NK-92 treated with Interleukin-12 subunit alpha and Interleukin-12 subunit beta, amount 100 ng/mL, for 24 hours (cell line): ENCODE results near the gene MYCBP.
"Not testable (repeated sequence)": the region's sequence is repeated elsewhere in the genome, so short reads cannot be mapped to it uniquely, and the experiment has no call there.

ENCODE experiments used
- DNase-seq: peaks from one replicate; lab custom pipeline; 2025; lab: John Stamatoyannopoulos, UW

Gene MYCBP

DNA sequence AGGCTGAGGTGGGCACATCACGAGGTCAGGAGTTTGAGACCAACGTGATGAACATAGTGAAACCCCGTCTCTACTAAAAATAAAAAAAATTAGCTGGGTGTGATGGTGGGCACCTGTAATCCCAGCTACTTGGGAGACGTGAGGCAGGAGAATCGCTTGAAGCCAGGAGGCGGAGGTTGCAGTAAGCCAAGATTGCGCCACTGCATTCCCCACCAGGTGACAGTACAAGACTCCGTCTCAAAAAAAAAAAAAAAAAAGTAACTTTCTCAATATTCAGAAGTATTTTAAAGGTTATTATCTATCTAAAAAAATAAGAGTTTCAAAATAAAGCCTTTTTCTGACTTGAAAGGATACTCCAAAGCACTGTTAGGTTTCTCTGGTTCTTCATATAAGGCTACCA lies 5.9 kb downstream of the MYCBP start:
- DNase-seq = no peak

DNA sequence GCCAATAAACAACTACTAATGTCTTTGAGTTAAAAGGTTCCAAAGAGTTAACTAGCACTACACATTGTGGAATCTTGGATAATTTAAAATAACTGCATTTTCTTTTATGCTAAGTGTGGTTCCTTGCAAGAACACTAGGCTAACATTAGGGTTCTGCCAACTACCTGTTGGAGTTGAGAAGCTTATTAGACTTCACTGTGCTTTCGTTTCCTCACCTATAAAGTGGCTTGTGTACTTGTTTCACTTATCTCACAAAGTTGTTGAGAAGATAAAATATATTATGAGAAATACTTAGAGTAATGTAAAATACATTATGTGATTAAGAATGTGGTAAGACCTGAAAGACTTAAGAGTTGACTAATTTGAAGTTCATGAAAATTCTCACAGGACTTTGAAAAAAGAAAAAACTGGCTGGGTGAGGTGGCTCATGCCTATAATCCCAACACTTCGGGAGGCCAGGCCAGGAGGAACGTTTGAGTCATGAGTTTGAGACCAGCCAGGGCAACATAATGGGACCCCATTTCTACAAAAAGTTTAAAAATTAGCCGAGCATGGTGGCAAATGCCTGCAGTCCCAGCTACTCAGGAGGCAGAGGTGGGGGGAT lies 7.9 kb downstream of the MYCBP start:
- no peak for DNase-seq

DNA sequence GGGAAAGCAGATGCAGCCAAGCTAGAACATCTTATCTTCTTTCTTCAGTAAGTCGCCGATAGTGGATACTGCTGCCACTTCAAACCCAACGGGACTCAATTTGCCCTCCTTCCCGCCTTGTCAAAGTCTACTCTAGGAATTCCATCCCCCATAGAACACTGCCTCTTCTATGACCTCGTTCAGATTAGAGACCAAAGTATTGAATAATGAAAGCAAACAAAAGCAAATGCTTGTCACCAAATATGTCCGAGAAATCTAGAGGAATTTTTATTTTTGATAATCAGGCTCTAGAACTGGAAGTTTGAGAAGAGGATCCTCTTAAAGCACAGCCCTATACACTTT lies 12.7 kb downstream of the MYCBP start:
- DNase-seq = no peak

DNA sequence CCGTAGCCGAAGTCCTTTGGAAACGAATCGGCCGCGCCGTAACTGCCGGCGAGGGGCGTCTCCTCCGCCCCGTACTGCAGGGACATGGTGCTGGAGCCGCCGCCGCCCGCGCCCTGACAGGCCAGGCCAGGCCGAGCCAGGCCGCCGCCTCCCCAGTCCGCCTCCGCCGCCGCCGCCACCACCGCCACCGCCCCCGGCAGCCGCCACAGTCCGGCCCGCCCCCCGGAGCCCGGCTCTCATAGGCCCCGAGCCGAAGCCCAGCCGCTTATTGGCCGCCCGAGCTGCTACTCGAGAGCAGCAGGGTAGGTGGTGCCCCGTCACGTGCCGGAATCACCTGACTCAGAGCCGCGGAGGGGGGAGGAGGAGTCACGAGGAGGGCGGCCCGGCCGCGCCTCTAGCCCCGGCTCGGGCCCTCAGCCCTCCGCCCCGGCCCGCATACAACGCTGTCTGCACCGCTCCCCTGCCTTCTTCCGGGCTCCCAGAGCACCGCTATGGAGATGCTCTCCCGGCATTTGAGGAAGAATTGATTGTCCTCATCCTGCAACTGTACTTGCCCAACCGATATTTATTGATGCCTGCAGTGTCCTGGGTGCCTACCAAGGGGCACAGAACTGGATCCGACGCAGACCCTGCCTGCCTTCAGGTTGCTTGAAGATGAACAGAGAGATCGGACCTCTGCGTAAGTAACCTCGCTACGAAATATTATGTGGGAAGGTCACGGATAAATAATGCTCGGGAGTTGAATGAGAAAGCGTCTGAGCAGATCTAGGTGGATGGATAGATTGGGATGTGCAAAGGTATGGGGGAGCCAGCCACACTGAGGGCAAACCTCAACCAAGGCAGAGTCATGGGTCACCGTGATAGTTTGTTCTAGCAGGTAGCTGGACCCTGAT lies 13.3 kb downstream of the MYCBP start, which contains the start of gene RRAGC:
RRAGC (minus strand) TSS at position 212 of the 893 bp plus-strand sequence; CDS start at position 86, 126 bp downstream.
- peak; percentile 99 for DNase-seq

DNA sequence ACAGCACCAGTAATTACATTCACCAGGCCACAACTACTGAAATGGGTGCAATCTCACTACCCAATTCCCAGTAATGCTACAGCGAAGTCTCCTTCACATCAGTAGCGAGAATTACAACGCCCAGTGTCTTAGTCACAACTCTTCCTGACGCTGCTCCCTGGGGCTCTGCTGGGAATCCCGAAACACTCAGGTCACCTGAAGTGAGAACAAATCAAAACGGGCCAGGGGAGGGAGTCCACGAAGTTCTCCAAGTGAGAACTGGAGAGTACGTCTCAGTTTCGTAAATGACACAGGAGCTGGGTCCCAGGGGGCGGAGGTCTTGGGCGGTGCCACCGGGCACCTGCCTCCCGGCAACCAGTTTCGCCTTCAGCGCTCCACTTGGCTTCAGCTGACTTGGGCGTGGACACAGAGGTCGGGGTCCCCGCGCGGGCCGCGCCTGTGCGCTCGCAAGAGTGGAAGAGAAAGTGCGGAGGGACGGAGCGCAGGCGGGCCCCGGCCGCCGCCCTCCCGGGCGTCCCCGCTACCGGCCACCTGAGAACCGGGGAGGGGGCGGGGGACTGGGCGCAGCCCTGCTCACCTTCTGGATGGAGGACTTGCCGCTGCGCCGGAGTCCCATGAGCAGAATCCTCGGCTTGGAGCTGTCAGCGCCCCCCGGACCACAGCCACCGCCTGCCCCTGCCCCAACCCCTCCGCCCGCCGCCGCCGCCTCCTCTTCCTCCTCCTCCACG lies 14.2 kb downstream of the MYCBP start:
- no peak for DNase-seq

DNA sequence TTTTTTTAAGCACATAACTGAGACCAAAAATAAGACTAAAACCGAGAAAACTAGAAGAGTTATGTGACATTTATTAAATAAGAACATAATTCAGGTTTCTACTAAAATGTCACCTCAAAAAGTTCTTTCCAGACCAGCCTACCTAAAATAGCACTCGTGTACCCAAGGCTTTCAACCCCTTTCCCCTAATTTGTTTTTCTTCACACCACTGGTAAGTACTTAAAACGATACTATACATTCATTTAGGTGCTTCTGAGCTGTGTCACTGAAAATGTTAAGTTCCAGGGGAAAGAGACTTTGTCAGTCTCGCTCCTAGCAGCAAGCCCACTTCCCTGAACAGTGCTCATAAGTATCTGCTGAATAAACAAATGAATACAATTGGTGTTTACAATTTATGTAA lies 20.4 kb downstream of the MYCBP start:
- no peak for DNase-seq

DNA sequence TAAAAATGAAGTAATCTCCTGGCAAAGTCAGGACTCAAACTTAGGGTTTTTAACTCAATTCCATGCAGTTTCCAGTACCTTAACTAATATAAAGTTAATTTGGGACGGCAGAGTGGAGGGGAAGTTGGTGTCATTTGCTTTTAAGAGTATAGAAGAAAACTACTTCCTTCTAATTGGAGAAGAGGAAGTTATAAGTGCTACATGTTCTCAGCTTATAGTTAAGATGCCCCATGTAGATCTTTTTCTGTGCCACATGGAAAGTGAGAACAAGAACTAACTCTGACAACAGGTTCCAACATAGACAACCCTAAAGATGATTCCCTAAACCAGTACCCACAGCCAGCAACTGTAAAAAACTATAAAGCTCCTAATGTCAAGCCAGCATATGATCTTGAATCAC lies 25.1 kb downstream of the MYCBP start:
- no peak for DNase-seq

DNA sequence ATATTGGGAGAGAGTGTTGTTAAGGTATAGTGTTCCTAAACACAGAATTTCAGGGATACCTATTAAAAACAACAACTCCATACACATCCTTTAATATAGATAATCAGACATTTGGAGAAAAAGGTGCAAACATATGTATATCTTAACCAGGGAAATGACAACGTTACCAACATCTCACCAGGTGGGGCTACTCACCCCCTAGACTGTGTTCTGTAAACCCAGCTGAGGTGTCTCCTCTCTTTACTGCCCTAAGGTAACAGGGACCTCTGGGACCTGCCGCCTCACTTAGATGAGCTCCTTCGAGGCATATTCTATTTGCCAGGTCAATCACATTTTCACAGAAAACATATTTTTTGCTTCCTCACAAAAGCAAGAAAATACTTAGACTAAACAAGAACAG lies 26.9 kb downstream of the MYCBP start:
- DNase-seq = no peak

DNA sequence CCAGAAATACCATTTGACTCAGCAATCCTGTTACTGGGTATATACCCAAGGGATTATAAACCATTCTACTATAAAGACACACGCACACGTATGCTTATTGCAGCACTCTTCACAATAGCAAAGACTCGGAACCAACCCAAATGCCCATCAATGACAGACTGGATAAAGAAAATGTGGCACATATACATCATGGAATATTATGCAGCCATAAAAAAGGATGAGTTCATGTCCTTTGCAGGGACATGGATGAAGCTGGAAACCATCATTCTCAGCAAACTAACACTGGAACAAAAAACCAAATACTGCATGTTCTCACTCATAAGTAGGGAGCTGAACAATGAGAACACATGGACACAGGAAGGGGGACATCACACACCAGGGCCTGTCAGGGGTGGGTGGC lies 28.1 kb downstream of the MYCBP start:
- DNase-seq = not testable (repeated sequence)

DNA sequence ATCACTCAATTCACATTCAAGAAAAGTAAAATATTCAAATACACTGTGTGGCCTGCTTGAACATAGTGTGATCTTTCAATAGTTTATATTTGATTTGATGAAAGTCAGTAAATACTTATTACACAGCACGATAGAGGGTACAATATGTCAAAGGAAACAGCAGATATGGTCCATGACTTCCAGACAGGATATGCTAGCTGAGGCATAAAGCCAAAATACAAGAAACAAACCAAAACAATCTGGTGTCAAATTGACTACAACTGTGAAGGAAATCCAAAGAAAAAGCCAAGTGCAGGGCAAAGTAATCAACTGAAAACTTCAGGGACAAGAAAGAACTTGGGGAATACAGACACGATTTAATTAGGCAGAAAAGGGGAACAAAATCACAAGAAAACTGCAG lies 32.9 kb downstream of the MYCBP start:
- no peak for DNase-seq

DNA sequence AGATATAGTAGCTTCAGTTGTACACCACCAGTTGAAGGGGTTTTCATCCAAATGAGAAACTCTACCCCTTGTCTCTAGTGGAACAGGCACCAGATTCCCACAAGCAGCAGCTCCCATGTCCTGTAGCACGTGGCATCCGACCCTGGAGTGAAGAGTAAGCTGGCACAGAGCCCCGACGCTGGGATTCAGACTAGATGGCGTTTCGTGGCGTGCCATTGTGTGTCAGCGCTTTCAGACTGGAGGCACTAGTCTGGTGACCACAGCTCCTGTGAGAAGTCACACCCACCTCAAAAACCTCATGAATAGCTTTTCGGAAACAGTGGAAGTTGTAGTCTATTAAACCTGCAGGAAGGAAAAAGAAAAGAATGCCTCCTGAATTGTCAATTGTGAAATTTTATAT lies 33.8 kb downstream of the MYCBP start:
- no peak for DNase-seq

DNA sequence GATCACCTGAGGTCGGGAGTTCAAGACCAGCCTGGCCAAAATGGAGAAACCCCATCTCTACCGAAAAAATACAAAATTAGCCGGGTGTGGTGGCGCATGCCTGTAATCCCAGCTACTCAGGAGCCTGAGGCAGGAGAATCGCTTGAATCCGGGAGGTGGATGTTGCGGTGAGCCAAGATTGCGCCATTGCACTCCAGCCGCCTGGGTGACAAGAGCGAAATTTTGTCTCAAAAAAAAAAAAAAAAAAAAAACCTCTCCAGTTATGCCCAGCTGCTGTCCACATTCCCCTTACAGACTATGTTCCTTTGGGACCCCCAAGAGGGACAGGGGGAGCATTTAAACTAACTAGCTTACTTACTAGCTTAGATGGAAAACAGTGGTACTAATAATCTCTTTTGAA lies 36.8 kb downstream of the MYCBP start:
- not testable (repeated sequence) for DNase-seq

DNA sequence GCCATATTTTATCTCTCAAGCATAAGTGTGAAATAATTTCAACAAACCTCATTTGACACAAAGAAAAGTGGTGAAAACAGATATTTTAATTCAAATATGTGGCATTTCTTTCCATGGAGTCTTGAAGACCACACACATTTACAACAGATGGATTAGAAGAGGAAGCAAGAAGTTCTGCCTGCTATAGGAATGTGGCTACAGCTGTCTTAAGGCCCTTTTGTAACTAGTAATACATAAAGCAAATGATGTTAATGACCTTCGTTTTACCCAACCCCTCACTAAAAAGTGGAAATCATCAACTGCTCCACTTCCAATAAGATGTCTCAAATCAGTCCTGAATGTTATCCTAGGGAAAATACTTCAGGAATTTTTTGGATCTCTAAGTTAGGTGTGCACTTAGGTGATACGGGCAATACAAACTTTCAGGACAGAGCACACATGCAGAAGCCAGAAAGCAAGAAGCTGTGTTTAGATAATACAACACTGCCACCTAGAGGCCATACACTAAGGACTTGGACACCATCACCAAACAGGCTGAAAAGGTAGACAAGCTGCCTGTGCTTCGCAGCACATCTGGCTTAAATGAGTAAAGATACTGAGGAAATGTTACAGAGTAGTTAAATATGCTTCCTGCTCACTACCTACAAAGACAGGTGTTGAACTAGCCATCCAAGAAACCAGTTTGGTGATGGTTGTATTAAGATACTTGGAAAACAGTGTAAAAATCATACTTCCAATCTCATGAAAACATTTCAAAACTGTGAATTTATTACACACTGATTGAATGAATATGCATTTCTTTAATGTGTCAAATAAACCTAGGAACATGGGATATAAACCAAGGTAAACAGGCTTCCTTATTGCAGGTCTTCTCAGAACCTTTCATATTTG lies 38.0 kb downstream of the MYCBP start:
- DNase-seq = peak; percentile 24

DNA sequence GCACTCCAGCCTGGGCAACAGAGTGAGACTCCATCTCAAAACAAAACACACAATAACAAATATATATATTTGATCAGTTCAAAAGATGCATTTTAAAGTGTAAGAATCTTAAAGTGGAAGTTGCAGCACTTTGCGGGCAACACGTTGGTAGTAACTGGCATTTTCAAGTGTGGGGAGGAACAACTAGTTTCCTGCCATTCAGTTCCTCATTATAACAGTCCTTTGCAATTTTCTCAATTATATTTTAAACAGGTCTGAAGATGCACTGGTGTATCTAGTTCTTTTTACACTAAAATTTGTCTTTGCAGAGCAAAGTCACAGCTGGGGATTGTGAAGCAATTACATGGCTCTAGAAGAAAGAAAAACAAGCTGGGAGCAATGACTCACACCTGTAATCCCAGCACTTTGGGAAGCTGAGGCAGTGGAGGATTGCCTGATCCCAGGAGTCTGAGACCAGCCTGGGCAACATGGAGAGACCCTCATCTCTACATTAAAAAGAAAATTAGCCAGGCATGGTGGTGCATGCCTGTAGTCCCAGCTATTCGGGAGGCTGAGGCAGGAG lies 38.8 kb downstream of the MYCBP start:
- DNase-seq = no peak

DNA sequence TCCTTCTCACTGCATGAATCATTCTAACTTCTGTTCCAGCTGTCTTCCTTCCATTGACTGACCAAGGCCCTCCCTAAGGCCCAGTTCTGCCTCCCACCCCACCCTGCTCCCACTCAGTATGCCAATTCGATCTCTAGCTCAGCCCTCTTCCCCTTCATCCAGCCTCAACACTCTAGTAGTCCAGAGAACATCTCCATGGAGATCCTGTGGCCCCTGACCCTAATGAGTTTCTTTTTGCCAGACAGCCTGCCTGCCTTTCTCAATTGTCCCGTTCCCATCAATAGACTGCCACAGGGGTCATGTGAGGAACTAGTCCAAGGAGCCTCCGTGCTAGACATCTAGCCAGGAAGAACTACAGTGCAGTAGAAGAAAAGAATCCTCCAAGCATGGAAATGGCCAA lies 40.0 kb downstream of the MYCBP start:
- no peak for DNase-seq

DNA sequence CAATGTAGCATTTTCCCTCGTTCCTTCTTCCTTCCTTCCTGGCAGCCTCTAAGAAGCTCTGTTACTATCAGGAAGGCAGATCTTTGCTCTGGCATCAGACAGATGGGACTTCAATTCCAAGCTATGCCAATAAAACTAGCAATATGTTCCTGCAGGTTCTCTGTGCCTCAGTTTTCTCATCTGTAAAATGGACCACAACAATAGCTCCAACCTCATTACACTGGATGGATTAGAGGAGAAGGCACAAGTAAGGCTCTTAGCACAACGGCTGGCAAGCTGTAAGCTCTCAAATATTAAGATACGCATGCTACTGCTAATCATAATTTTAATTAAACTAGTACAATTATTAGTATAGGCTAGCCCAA lies 40.8 kb downstream of the MYCBP start:
- DNase-seq = no peak

DNA sequence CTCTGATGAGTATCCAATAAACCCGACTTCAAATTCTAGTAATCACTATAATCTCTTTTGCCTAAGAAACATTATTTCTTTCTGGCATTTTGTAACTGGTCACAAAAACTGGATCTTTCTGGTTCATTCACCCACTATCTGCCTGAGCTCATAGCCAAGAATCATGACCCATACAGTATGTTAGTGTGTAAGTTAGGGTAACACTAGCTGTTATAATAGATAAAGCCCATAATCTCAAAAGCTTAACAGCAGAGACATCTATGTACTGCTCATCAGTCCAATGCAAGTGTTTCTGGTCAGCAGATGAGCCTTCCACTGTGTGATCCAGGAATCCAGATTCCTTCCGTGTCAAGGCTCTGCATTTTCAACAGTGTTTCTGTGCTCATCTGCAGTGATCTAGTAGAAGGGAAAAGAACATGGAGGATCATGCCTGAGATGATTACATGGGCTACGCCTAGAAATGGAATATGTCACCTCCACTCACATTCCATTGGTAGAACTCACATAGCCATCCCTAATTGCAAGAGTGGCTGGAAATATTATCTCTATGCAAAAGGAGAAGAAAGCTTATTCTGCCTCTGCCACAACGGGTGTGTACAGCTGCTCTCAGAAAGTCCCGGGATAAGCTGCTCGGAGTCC lies 41.3 kb downstream of the MYCBP start:
- DNase-seq = no peak

DNA sequence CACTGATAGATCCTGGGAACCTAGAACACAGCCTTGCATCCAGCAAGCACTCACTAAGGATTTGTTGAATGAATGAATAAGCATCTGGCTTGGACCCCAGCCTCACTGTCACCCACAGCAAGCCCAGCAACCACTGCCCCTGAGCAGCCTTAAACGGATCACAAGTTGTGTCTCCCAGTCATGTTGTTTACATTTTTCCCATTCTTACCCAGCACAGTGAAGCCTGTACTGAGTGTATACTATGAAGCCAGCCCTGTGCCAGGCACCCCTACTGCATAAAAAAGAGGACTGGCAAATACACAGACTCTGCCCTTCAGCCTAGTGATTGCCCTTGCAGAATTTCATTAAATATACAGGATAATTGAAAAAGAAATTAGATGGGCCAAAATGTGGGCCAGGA lies 43.8 kb downstream of the MYCBP start:
- no peak for DNase-seq

DNA sequence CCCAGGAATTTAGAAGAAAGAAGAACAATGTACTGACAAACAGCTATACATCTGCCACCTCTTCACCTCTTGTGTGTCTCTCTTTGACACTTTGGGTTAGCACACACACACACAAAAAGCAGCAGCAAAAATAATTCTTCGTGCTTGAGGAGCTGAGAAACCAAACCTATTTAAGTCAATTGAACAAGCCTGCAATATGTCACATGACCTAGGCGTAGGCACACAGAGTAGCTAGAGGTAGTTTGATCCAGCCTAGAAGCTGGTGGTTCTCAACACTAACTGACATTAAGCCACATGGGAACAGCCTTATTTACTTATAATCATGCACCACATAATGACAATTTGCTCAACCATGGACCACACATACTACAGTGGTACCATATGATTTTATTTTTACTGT lies 45.8 kb downstream of the MYCBP start:
- DNase-seq = no peak

DNA sequence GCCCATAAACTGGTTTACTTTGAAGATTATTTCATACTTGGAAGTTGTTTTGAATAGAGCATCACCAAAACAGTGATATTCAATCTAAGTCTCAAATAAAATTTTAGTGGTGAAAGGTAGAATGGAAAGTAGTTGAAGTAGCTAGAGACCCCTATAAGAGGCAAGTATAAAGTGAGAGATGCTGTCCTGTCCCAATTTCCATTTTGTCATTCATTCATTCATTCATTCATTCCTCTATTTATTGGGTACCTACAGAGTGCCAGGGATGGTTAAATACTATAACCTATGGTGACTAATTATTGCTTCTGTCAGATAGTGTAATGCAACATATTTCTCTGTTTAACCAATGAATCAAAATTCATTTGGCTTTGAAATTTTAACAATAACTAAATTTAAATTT lies 46.3 kb downstream of the MYCBP start:
- no peak for DNase-seq

DNA sequence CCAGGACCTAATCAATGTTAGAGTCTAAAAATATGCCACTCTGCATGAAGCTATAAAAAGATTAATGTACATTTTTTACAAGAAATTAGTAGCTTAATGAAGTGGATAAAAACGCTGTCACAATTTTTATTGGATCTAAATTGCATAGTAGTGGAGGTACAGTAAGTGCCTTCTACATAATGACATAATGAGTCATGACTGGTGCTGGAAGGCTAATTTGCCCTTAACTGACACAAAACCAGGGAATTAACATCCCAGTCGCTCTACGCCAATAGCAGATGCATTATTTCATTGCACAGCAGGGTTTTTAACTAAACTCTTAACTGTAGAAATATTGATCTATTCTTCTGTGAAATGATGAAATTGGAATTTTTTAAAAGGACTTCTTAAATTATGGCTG lies 46.9 kb downstream of the MYCBP start:
- no peak for DNase-seq
